ENCODE results near the gene DPH3.

- TF ChIP-seq RAD21 (IDR thresholded peaks at IDR 0.05; ENCODE audit: low read depth): no peak
- TF ChIP-seq TEAD4 (IDR thresholded peaks at IDR 0.05): no peak
- no peak for TF ChIP-seq YY1 (IDR thresholded peaks at IDR 0.05; ENCODE audit: low read depth)
- TF ChIP-seq EP300 (IDR thresholded peaks at IDR 0.05; ENCODE audit: borderline replicate concordance): no peak
- no peak for TF ChIP-seq REST (IDR thresholded peaks at IDR 0.05; ENCODE audit: low read depth)
- no peak for TF ChIP-seq EGR1 (IDR thresholded peaks at IDR 0.05)
- TF ChIP-seq TAF1 (IDR thresholded peaks at IDR 0.05; ENCODE audit: low read depth): no peak
Measured at GRCh38 chr3:16280671-16281070, 15.9 kb upstream of the DPH3 start.
